Fibroblast of peridontal ligament (primary cell): ENCODE data around the gene ZNF330.
A peak's percentile ranks its signal among the peaks of the same experiment; 100 is the strongest.
"Not testable (repeated sequence)": the region's sequence is repeated elsewhere in the genome, so short reads cannot be mapped to it uniquely, and the experiment has no call there.

ENCODE experiments used
- DNase-seq: peaks from one replicate; pipeline ENCODE4 v3.0.0-alpha.2; 2010; ENCODE audit errors: extremely low read depth

ZNF330 gene

DNA sequence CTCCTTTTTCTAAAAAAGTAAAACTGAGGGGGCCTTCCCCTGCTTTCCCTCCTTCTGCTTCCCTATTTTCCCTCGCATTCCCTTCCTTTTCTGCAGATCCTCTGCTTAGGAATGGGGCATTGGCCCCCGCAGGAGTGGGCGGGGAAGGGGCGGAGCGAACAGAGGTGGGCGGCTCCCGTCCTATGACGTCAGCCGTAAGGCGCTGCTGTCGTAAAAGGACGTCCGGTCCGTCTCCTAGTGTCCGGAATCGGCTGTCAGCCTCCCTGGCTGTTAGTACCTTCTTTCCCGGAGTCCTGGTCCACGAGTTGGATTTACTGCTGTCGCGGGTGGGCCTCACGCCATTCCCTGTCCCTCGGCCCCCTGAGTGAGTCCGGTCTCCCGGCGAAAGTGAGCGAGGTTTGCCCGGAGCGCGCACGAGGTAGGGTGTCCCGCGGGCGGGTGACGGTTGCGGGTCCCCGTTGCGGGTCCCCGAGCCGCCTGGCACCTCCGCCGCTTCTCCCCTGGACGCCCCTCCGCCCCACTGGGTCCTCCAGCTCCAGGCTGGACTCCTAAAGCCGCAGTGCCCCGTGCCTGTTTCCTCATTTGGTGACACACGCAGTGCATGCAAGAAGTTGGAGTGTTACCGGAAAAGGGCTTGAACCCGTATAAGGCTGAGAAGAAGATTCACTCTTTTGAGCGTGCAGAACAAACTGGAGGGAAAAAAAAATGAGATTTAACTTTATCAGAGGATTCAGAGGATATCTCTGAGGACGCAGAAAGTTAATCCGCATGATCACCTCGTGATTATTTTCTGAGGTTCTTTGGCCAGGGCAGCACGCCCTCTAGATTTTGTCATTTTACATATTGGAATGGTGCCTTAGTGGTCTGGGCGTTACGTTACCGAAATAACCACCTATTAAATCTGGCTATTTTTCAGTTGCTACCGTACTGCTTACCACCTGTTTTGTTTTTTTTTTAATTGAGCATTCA, at the start of gene ZNF330:
Gene ZNF330, plus strand, starts transcription at position 205 of the 969 bp plus-strand sequence. CDS start 1,477 bp downstream, outside the sequence.
- peak; percentile 93 for DNase-seq

GRCh38 chr4:141174457-141174856, 46.2 kb upstream of the ZNF330 start:
- DNase-seq, result no peak

DNA sequence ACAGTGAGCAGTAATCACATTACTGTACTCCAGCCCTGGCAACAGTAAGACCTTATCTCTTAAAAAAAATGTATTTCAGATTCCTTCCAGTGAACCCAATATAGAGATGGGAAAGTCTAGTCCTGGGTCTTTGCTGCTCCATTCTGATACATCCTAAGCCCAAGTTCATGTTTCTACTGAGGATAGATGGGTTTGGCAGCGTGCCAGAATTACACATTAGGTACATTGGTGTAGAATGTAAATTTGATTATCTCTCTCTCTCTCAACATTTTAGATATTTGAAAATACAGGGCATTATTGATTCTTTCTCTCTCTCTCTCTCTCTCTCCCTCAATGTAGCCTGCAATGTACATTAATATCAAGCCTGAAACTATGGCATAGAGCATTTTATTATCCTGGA, 43.5 kb upstream of the ZNF330 start:
- DNase-seq, result no peak

DNA sequence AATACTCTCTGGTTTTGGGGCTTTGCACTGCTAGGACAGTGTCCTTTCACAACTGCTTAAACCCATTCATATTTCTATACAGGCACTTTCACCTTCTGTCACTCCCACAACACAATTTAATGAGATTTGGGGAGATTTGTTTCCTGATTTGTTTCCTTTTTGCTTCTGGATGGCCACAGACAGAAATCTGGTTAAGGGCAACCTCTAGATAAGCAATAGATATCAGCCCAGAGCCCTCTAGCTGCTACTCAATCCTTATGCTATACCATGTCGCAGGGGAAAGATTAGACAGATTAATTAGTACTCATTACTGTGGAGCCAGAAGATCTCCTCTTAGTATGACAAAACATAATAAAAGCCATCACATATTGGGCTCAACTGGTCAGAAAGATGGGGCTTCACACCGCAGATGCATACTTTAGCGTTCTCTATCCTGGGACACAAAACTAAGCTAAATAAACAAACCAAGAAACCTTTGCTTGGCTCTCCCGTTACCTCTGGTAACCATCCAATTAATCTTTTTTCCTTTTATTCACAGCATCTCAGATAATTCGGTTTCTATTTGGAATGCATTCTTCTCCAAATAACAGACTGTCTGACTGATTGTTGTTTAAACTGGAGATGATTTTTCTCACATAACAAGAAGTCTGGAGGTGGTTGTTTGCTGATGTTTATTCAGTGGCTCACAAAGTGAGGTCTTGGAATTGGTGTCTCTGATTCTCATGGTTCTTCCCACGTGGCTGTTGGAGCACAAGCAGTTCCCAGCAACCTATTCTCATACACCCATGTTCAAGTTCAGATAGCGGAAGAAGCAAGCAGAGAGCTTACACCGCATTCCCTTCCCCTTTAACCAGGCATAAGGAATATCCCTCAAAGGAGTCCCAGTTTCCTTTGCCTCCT, 41.0 kb upstream of the ZNF330 start:
- DNase-seq, result no peak

GRCh38 chr4:141180991-141181761, 39.5 kb upstream of the ZNF330 start:
- no peak for DNase-seq

GRCh38 chr4:141183491-141183890, 37.2 kb upstream of the ZNF330 start:
- not testable (repeated sequence) for DNase-seq

DNA sequence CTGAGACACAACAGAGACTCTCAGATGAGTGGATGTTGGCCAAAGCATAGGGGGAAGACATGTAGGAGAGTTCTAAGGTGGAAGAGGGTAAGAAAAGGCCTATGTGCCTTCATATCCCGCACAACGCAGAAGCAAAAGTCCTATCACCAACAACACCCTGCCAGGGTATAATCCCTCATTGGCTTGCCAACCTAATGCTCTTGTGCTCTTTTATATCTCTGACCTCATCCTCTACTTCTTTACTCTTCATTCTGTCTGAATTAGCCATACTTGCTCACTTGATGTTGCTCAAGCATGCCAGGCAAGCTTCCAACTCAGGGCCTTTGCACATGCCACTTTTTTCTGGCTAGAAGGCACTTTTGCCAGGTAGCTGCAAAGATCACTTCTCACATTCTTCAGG, 28.1 kb upstream of the ZNF330 start:
- DNase-seq, result no peak

- DNase-seq, result no peak
These were observed 27.1 kb upstream of the ZNF330 start for GRCh38 chr4:141193516-141194034.

DNA sequence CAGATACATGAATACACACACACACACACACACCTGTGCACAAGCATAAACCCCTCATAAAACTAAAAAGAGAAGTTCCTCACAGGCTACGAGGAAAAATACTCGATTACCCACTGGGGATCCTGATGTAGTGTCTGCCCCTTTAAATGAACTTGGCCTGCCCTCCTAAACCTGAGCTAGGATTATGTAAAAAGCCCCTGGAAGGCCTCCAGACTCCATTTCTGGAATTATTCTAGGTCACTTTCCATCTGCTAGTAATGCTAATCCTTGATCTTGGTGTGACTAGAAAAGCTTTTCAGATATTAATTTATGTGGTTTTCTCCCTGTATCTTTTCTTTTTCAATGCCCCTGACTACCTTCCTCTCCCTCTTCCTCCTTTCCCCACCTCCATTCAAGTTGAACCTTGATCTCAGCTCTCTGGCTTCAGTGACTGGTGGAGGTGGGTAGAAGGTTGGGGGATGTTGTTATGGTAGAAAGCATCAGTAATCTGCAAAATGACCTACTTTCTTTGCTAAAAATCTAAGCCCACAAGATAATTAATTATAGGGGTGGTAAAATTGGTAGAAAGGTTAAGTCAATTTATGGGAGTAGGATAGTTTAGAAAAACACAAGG, 25.5 kb upstream of the ZNF330 start:
- no peak for DNase-seq

DNA sequence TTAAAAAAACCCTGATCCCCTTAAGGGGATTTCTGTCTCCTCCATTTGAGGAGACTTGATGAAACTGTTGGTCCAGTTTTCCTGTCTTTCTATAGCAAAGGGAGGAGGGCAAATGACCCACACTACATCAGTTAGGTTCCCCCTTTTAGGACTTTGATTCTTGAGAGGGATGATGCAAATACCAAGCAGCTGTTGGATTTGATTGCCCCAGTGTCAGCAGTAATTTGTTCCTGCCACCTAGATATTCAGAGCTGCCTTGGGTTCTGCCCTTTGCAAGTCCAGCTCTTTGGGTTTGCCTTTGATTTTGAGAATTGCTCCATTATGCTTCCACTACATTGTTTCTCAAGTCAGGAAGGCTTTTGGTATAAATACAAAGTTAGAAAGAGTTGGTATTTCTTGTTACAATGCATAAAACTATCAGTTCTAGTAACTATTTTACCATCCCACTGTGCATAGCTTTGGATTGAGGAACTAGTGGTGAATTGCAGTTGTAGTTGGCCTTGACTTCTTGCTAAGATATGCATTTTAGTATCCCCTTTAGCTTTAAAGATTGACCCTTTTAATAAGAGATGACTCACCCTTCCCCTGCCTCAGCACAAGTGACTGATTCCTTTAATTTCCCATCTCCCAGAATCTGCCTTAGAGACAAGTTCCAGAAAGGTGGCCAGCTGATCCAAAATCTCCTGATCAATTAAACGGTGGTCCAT, 24.3 kb upstream of the ZNF330 start:
- no peak for DNase-seq

DNA sequence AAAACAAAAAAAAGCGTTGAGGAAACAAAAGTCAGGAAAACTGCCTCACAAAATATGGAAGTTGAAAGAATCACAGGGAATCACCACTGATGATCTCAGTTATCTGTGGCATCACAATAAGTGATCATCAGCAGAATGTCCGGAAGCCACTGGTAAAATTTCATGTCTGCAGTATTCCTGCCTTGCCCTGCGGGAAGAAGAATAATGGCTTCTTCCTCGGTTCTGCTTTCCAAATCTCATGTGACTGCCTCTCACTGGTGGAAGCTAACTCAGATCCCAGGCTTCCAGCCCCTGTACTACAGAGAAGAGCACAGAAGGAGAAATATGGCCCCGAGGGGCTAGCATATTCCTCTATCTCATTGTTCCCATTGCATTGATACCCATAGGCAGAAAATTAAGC, 12.7 kb upstream of the ZNF330 start:
- DNase-seq, result no peak

- no peak for DNase-seq
These were observed 10.5 kb upstream of the ZNF330 start for GRCh38 chr4:141210168-141210567.

DNA sequence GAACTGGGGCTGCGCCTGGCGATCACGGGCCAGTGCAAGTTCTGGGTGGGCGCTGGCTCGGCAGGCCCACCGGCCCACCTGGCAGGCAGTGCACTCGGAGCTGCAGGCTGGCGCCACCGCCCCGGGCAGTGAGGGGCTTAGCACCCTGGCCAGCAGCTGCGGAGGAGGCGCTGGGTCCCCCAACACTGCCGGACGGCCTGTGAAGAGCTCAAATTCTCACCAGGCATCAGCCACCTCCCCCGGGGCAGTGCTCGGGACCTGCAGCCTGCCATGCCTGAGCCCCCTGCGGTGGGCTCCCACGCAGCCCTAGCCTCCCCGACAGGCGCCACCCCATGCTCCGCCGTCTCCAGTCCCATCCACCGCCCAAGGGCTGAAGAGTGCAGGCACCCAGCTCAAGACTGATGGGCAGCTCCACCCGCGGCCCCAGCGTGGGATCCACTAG, 7.1 kb upstream of the ZNF330 start:
- DNase-seq, result no peak

DNA sequence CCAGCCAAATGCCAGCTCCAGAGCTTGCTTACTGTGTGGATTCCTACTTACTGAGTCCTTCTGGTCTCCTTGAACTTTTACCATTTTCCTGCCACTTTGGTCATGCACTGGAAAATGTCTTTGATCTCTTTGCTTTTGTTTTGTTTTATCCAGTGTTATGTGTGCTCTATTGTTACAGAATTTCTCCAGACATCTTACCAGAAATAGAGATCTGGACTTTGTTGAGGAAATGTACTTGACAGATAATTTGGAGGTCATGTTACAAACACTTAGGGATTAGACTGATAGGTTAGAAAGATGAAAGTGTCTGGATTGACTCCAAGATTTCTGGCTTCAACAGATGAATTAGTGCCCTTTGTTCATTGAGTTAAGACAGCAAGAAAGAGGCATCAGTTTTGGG, 5.7 kb upstream of the ZNF330 start:
- DNase-seq, result no peak

DNA sequence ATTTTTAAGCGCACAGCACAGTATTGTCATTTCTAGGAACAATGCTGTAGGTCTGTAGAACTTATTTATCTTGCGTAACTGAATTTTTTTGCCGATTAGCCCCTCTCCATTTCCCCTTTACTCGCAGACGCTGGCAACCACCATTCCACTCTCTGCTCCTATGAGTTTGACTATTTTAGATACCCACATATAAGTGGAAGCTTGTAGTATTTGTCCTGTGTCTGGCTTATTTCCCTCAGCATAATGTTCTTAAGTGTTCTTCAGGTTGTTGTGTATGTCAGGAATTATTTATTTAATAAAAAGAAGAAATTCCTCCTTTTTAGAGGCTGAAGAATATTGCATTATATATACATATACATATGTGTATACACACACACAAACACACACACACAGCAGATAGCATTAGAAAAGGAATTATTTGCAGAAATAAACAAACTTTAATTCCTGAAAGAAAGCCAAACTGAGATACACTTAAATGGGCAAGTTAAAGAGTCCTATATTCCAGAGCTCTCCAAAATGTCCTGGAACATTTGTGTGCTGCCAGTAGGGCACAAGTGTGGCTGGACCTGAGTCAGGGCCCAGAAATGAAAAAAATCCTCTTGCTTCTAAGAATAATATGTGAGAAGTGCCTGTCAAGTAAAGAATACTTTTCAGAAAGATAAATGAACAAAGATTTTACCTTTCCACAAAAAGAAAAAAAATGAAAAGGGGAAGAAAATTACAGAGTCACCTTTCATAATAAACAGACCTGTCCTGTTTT, 4.5 kb upstream of the ZNF330 start:
- no peak for DNase-seq

- no peak for DNase-seq
These were observed 424 bp upstream of the ZNF330 start for GRCh38 chr4:141220271-141220670.

DNA sequence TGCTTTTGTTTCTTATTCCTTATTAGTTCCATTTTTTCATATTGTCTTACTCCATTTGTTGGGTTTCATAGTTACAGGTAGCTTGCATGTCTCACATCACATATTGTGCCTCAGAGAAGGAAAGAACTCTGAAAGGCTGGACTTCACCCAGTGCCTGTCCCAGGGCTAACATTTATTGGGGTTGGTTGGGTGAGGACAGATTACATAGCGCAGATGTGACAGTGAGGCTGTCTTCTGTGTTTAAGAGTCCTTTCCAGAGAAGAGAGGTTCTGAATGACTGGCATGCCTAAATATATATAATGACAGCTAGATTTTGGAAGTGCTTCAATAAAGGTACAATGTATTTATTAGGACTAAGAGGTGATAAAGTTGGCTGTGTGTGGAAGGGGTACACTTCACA, 2.7 kb downstream of the ZNF330 start:
- no peak for DNase-seq

GRCh38 chr4:141227280-141227679, 6.6 kb downstream of the ZNF330 start:
- DNase-seq, result not testable (repeated sequence)

DNA sequence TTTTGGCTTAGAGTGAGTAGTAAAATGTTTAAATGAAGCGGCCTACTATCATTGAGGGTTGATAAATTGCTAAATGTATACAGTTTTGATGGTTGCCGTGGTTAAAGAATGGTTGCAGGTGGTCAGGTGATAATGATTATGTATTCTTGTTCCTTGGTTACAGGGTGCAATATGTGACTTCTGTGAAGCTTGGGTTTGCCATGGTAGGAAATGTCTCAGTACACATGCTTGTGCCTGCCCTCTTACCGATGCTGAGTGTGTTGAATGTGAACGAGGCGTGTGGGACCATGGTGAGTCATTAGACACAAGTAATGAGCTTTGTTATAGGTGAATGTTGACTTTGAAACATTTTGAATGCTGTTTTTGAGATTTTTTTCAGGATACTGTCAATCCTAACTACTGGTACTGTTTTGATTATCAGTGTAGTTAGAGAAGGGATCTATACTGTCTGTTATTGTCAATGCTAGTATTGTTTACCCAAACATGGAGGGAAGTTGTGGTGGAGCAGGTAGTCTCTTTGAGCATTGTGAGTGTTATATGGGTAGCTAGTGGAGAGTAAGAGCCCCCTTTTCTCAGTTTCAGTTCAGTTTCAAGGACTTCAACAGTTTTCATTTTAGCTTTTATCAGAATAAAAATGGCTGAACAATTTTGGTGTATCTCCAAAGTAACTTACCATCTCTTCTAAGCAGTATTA, 8.9 kb downstream of the ZNF330 start:
- no peak for DNase-seq
